ENCODE data around the gene CALML5.
A peak's percentile ranks its signal among the peaks of the same experiment; 100 is the strongest.
"Not testable (repeated sequence)": the region's sequence is repeated elsewhere in the genome, so short reads cannot be mapped to it uniquely, and the experiment has no call there.

Gene CALML5

DNA sequence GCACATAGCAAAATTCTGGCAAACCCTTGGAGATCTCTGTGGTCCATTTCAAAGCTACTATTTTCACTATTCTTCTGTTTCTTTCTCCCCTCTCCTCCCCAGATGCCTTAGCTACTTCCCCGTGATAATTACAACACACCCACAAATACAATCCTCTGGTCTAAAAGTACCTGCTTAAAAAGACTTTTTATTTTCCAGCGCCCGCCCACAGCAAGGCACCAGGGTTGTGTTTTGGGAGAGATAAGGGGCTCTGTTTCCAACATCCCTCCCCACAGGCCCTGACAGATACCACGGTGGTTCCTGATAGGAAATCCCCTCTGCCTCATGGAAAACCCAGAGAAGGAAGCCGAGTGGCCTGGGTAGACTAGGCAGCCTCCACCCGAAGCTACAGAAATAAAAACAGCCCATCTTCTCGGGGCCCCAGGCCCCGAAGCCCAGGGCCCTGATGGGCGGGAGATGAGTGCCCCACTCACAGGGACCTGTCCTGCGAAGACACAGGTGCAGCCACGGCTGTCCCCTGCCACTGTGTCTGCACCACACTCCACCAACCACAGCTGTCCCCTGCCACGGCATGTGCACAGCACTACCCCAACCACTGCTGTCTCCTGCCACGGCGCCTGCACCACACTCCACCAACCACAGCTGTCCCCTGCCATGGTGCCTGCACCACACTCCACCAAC, 19.7 kb downstream of the CALML5 start:
- no peak for DNase-seq

DNA sequence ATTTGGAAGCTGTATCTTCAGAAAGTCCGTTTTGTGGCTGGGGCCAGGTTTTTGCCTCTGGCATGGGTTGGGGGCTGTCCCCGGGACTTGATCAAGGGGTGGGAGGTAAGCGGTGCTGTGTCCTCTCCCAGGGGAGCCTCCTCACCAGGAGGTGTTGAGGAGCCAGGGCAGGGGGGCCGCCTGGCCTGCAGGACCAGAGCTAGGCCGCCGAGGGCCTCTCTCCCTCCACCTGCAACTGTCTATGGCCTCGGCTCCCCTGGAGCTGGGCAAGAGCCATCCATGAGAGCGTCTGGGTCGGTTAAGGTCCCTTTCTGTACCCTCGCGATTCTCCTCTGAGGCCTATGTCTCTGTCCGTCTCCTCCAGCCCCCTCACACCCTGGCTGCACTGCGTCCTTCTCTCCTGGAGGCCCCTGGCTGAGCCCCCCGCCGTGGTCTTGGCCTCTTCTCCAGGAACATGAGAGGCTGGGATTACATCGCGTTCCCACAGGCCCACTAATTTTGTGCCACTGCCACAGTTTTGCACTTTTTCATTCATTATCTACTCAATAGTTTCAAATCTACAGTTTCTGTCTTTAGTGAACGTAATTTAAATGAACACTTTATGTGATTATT, 20.6 kb downstream of the CALML5 start:
- DNase-seq: no peak

DNA sequence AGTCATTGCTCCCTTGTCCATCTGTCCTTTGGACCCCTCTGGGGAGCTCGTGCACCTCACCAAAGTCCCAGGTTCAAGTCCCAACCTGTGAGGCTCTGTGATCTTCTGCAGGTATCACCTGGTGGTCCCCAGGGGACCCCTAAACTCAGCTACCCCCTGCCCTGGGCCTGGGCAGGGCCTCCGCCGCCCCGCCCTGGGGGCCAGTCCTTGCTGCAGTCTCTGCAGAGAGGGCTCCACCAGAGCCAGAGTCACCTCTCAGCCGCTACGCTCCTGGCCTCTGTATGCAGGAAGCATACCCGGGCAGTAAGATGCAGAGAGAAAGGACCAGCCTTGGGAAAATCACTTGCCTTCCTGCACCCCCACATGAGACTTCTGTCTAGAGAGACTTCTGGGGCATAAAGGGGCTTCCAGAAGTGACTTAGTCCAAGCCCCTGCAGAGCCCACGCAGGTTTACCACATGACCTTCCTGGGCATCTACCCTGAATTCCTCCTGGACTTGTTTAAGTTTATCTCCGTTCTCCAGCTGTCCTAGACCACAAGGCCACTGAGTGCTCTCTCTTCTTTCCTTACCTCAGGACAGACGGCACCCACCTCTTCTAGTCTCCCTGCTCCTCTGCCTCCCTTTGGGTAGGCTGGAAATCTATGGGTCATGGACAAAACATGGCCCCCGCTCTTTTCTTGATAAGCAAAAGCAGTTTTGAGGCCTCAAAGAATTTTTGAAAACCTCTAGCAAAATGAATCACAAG, 21.2 kb downstream of the CALML5 start:
- no peak for DNase-seq

DNA sequence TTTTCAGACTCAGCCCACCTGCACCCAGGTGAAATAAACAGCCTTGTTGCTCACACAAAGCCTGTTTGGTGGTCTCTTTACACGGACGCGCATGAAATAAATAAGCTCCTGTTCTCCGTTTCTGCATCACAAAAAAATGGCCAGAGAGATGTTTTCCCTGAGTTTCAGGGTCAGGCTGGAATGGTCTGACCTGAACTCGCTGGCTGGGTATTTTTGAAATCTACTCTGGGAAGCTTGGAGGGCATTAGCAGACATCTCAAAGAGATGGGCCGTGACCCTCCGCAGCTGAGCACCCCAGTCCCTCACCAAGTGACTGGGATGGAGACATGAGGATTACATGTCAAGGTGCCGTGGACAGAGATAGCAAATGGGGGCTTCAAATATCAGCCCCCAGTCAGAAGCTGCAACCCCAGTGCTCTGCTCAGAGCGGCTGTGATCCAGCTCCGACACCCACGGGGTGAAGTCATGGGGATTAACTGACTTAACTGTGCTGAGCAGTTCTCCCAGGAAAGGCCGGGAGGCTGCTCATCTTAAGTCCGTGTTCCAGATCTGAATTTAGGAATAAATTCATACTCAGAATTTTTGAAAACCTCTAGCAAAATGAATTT, 22.3 kb downstream of the CALML5 start:
- no peak for DNase-seq

DNA sequence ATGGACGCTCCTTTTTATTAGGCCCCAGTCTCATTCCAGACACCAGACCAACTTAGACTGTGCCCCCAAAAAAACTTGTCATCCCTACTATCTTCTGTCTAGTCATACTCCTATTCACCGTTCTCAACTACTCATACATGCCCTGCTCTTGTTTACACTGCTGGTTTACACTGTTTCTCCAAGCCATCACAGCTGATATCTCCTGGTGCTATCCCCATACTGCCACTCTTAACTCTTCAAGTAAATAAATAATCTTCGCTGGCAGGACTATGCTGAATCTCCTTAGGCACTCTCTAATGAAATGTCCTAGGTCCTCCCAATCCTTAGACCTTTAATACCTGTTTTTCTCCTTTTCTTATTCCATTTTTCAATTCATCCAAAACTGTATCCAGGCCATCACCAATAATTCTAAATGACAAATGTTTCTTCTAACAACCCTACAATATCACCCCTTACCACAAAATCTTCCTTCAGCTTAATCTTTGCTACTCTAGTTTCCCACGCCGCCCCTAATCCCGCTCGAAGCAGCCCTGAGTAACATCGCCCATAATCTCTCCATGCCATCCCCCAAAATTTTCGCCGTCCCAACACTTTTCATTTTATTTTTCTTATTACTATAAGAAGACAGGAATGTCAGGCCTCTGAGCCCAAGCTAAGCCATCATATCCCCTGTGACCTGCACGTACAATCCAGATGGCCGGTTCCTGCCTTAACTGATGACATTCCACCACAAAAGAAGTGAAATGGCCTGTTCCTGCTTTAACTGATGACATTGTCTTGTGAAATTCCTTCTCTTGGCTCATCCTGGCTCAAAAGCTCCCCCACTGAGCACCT, 23.2 kb downstream of the CALML5 start:
- not testable (repeated sequence) for DNase-seq

DNA sequence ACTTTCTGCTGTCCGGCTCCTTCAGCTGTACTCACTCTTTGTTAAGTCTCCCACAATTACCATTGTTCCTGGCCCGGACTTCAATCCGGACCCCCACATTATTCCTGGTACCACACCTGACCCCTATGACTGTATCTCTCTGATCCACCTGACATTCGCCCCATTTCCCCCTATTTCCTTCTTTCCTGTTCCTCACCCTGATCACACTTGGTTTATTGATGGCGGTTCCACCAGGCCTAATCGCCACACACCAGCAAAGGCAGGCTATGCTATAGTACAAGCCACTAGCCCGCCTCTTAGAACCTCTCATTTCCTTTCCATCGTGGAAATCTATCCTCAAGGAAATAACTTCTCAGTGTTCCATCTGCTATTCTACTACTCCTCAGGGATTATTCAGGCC, 24.3 kb downstream of the CALML5 start:
- not testable (repeated sequence) for DNase-seq

DNA sequence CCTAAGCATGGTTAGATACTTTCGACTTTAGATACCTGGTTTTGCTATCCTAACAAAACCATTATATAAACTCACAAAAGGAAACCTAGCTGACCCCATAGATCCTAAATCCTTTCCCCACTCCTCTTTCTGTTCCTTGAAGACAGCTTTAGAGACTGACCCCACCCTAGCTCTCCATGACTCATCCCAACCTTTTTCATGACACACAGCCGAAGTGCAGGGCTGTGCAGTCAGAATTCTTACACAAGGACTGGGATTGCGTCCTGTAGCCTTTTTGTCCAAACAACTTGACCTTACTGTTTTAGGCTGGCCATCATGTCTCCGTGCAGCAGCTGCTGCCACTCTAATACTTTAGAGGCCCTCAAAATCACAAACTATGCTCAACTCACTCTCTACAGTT, 24.7 kb downstream of the CALML5 start:
- DNase-seq: not testable (repeated sequence)

DNA sequence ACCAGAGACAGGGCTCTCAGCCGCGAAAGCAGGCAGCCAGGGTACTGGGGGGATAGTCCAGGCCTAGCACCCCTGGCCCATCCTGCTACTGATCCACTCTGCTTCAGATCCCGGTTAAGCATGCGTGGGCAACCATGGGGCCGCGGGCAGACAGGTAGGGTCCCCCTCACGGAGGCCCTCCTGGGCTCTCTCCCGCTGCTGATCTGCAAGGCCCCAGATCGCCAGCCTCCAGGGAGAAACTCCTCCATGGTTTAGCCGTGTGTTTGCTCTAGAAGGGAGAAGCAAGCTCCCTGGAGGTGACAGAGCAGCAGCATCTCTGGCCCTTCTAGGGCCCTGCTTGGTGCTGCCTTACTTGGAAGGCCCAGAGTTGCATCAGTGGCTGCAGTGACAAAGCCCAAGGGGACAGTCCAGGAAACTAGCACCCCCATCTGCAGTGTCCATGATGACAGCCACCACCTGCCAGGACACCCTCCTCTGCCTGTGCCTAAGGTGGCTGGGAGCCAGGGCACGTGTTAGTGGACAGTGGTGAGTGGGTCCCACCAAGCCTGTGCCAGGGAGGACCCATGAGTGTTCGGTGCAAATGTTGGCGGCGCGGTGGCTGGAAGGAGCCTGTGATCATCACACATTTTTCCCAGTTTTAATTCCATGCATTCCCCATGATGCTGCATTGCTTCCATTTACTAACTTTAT, 29.2 kb downstream of the CALML5 start:
- no peak for DNase-seq

DNA sequence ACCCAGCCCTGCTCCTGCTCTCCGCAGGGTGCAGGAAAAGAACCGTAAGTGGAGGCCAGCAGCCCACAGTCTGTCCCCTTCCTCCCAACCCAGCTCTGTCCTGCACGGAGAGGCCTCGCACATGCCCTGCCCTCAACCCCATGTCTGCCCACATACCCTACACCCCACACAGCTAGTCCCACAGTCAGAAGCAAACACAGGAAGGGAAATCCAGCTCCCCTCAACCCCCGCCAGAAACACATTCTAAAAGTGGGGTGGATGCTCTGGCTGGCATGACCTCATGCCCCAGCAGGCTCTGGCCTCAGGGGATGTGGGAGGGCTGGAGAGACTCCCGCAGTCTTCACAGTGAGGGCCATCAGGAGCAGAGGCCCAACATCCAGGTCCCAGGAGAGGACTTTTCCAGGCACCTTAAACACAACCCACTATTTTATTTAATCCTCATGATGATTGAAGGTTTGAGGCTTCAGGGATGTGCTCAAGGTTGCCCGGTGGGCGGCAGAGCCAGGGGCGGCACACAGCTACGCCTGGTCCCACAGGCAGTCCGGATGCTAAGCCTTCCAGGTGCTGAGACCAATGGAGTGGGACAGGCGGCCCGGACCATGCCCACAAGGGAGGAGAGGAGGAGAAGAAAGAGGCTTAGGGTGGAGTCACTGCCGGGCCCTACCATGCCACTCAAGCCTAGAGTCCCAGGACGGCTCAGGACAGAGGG, 29.9 kb downstream of the CALML5 start:
- DNase-seq: no peak

DNA sequence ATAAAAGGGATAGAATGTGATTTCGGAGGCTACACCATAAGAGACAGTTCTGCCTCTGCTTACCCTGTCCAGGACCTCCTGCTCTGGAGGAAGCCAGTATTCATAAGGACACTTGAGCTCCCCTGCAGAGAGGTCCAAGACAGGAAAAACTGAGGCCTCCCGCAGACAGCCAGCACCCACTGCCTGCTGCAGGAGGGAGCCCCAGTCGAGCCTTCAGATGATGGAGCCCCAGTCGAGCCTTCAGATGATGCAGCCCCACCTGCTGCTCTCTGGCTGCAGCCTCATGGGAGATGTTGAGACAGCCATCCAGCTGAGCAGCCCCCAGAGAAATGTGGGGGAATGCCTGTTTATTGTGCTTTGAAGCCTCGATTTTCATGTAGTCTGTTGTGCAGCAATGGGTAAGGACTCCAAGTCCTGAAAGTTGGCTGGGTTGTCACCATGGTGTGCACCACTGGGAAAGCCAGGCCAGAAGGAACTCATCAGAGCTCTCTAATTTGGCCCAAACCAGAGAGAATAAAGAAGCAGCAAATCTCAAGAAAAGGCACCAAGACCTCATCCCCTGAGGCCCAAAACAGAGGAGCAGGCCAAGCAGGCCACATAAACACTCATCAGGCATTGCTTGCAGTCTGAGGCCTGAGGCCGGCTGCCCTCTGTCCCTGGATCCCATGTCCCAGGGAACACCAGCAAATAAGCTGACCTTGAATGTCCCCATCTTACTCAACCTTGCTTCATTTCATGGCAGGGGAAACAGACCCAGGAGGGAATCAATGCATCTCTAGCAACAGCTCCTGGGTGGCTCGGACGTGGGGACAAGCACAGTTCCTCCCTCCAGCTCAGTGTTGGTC, 30.9 kb downstream of the CALML5 start:
- no peak for DNase-seq

DNA sequence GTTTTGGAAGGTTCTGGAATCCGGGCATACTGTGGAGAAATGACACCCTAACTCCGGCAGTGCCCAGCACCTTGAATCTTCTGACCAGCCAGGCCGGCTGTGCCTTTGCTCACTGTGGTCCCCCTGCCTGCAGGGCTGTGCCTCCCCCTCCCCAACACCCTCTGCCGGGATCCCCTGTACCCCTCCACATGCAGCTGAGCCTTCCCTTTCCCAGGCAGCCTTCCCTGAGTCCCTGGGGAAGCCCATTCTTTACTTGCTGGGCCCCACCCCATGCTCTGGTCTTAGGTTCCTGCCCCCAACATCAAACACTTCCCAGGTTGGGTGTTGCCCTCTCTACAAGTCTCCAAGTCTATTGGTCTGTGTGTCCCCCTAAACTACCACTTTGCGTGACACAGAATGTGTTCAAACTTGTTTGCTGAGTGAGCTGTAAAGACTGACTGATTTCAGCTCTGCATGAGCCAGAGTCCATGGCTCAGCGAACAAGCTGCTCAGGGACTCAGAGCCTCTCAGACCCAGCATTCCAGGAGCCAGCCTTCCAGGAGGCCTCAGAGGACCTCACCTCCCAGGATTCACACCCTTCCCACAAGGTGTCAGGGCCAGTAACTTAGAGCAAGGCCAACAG, 31.6 kb downstream of the CALML5 start:
- DNase-seq: no peak

DNA sequence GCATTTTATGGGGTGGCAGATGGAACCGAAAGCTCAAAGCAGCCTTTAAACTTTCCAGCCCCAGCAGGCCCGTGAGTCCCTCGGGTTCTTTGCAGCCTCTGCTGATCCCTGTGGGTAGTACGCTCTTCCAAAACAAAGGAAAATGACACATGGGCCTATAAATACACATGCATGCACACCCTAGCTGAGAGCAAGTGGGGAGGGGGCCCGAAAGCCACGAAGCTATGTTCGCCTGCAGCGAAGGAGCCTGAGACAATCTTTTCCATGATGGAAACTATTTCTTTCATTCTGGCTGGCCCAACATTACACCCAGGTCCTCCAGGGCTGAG, 32.2 kb downstream of the CALML5 start:
- DNase-seq: peak; percentile 53

DNA sequence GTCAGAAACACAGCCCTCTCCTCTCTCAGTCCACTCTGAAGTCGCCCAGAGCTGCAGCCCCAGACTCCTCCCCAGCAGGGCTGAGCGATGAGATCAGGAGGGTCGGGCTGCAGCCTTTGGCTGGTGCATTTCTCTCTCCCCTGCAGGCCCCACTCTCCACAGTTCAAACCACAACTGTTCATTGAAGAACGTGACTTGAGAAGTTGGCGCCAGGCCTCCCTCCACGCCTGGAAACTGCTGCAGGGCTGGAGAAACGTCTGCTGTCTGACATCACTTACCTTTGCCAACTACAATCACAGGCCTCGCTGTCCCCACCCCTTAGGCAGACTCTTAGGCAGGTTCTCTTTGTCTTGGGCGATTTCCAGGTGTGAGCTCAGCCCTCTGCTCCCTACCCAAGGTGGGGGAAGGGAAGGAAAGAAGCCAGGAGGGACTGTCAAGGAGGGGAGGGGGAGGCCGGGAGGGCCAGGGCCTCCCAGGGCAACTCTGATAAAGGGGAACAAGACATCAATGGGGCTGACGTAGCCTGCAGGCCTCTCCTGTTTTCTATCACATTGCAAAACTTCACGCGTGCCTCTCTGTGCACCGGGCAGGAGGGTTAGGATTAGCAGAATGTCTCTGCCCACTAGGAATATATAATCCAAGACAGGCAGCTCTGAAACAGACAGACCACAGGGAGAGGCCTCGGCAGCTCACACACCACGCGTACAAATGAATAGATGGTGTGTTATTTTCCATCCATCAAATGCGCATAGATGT, 32.7 kb downstream of the CALML5 start:
- peak; percentile 86 for DNase-seq

DNA sequence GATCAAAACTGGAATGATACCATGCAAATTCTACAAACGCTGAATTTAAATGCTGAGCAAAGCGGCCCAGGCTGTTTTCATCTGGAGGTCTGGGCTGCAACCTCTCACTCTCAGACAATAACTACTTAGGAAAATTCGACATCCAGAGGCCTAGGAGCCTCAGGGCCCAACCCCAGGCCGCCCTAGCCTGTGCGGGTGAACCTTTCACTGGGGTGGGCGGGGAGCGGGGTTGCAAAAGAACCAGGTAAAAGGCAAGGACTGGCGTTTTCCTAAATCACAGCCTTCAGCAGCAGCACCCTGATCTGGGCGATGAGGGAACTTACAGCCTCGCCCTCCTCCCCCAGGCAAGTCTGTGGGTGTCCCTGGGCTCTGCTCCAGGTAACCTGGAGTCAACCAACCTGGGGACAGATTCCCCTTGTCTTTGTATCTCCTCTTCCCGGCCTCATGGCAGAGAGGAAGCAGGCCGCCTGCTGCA, 33.4 kb downstream of the CALML5 start:
- no peak for DNase-seq

DNA sequence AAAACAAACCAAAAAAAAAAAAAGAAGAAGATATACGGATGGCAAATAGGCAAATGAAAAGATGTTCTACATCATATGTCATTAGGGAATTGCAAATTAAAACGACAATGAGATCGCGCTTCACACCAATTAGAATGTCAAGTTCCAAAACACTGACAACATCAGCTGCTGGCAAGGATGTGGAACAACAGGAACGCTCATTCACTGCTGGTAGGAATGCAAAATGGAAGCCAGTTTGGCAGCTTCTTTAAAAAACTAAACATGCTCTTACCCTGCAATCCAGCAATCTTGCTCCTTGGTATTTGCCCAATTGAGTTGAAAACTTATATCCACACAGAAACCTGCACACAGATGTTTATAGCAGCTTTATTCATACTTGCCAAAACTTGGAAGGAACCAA, 34.8 kb downstream of the CALML5 start:
- DNase-seq: no peak

DNA sequence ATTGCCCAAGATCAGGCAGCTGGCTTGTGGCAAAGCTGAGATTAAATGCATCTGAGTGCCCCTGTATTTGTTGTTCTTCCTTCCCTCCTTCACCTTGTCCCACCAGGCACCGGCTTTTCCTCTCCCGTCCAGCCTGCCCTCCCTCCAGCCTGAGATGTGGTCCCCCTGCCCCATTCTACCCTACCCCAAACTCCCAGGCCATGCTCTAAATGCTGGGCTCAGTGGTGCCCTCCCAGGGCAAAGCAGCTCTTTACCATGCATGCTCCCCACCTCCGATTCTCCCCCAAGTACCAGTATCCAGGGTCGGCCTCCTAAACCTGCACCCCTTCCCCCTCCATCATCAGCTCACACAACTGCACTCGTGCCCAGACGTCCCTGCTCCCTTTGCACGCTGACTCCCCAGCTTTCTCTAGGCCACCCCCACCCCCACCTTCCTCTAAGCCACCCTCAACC, 36.5 kb downstream of the CALML5 start:
- DNase-seq: no peak

DNA sequence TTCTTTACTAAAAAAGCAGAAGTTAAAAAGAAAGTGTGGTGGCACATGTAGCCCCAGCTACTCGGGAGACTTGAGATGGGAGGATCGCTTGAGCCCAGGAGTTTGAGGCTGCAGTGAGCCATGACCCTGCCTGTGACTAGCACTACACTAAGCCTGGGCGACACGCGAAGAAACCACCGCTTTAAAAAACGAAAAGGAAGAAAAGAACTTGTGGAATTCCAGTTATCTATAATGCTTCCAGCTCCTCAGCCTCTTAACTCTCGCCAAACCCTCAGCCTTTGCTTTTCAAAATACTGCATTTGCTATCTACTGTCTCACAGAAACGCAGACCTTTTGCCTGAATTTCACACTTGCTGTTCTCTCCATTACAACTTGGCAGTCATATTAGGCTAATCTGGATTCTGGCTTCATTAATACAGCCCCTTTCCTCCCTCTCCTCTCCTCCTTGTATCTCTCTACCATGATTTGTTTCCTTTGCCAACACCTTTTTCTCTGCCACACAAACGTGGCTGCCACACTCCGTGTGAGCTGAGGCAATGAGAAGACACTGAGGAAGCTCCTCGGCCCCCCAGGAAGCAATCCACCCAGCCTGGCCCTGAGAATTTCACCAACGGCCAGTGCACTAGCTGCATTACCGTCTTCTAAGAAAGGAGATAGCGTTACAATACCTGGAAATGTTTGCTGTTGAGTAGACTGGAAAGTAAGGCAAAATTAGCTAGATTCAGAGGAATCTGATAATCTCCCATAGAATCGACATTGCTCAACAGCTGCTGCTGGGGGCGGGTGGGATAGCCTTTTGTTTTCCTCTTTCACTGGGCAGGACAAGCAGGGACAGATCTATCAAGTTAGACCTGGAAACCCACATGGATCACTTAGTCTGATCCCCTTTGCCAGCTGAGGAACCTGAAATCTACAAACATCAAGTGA, 37.2 kb downstream of the CALML5 start:
- no peak for DNase-seq

DNA sequence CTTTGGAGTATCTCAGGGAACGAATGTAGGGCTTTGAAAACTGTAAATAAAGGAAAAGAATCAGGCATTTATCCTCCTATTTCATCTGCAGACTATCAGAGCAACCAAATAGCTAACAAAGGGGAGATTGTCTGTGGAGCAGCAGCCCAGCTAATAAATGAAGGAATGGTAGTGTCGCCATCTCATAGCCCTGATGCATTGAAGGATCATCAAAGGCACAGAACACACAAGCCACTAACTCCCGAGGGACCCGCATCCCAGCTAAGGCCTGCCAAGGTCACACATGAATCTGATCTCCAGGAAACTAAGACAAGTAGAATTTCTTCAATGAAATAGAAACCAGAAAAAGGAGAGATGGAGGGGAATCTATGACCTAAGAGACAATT, 38.2 kb downstream of the CALML5 start:
- peak; percentile 50 for DNase-seq

All from eye (tissue), 1 donor.